HG03108 (cell line): ENCODE data around the gene HEXIM2.
A peak's percentile ranks its signal among the peaks of the same experiment; 100 is the strongest.
"Not testable (repeated sequence)": the region's sequence is repeated elsewhere in the genome, so short reads cannot be mapped to it uniquely, and the experiment has no call there.

Source experiments
- ATAC-seq: cut with Tn5 transposase; IDR thresholded peaks from one replicate; pipeline ENCODE4 v1.9.1; 2021; ENCODE audit warnings: moderate library complexity; ENCODE audit not compliant: unreplicated experiment

The HEXIM2 gene

GRCh38 chr17:45168991-45169752 lies 7.5 kb downstream of the HEXIM2 start:
- ATAC-seq, result no peak

- ATAC-seq, result no peak
These were observed 8.7 kb downstream of the HEXIM2 start for GRCh38 chr17:45170280-45170930.

DNA sequence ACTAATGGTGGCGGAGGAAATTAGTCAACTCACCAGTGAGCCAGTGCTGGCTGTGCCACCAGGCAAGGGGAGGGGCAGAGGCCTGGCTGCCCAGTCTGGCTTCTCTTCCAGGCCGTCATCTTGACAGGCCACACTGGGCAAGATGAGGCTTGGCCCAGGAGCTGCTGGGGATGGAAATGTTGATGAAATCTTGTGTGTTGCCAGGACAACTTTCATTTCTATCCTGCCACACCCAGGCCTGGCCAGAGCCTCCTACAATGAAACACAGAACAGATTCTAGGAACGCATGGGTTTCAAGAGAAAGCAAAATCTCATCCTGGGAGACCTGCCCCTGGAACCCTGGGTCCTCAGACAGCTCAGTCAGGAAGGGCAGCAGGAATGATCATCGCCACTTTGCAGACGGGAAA lies 9.3 kb downstream of the HEXIM2 start:
- ATAC-seq, result no peak

DNA sequence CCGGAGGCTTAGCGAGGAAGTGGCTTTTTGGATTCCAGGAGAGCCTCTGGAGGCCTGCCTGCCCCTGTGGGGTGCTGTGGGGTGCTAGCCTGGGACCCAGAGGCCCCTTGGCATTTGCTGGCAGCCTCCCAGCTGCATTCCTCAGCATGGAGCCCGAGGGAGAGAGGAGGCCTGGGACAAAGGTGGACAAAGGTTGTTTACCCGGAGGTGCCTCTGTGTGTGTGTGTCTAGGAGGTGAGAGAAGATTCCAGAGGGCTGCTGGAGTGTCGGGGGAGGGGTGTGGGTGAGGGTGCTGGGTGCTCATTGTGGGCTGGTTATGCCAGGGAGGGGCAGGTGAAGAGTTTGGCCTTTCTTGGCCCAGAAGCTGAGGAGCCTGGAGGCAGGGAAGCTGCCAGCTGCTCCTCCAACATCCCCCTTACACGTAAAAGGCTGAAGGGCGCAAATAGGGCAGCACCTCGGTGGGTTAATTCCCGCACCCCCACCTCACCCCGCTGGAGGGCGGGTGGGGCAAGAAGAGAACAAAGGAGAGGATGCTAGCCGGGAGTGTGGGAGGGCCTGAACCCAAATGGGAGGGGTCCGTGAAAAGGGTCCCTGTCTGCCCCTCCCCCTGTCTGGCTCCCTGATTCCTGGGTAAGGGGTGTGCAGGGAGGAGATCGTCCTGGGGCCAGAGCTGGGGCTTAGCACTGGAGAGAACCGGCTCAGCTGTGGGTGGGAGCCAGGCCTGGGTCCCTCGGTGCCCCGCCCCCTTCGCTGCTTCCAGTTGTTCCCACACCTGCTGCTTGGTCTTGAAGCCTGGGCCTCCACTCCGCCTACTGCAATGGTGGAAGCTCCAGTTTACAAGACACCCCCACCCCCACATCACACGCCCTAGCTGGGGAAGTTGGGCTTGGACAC lies 9.9 kb downstream of the HEXIM2 start:
- ATAC-seq, result no peak

DNA sequence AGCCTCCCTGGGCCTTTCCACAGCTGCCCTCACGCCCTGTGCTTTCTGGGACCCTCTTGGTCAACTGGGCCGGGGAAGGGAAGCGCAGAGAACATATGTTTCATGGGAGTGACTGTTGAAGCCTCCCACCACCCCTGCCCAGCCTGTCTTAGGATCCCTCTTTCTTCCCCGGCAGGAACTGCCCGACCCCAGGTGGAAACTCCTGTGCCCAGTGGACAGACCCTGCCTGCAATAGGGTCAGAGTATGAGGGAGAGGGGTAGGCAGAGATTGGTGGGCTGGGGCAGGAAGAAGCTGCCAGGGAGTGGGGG lies 10.5 kb downstream of the HEXIM2 start:
- ATAC-seq, result no peak

- no peak for ATAC-seq
These were observed 11.0 kb downstream of the HEXIM2 start for GRCh38 chr17:45172541-45173286.

GRCh38 chr17:45175759-45176115 lies 14.1 kb downstream of the HEXIM2 start:
- ATAC-seq, result no peak

- no peak for ATAC-seq
These were observed 15.9 kb downstream of the HEXIM2 start for GRCh38 chr17:45177563-45177962.

DNA sequence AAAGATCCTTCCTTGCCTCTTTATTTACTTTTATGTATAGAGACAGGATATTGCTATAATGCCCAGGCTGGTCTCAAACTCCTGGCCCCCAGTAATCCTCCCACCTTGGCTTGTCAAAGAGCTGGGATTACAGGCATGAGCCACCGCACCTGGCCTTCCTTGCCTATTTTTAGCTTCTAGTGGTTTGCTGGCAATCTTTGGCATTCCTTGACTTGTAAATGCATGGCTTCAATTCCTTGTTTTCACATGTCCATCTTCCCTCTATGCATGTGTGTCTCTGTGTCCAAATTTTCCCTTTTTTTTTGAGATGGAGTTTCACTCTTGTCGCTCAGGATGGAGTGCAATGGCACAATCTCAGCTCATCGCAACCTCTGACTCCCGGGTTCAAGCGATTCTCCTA lies 22.5 kb downstream of the HEXIM2 start:
- no peak for ATAC-seq

- no peak for ATAC-seq
These were observed 25.2 kb downstream of the HEXIM2 start for GRCh38 chr17:45186801-45187354.

- no peak for ATAC-seq
These were observed 27.3 kb downstream of the HEXIM2 start for GRCh38 chr17:45189009-45189408.

- ATAC-seq, result no peak
These were observed 29.0 kb downstream of the HEXIM2 start for GRCh38 chr17:45190503-45191255.

DNA sequence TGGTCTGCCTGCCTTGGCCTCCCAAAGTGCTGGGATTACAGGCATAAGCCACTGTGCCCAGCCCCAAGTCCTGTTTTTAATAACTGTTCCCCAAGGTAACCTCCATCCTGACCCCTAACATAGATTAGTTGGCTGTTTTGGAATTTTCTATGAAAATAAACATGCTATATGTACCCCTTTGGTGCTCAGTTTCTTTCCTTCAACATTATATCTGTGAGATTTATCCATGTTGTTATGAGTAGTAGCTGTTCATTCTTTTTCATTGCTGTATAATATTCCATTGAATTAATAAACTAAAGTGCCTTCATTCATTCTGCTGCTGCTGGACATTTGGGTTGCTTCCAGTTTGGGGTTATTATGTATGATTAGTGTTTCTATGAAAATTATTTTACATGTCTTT lies 33.7 kb downstream of the HEXIM2 start:
- no peak for ATAC-seq

- no peak for ATAC-seq
These were observed 35.4 kb downstream of the HEXIM2 start for GRCh38 chr17:45197108-45197507.

- ATAC-seq, result peak; percentile 85
These were observed 36.1 kb downstream of the HEXIM2 start for GRCh38 chr17:45197555-45198334.

GRCh38 chr17:45200701-45201100 lies 39.0 kb downstream of the HEXIM2 start:
- no peak for ATAC-seq

DNA sequence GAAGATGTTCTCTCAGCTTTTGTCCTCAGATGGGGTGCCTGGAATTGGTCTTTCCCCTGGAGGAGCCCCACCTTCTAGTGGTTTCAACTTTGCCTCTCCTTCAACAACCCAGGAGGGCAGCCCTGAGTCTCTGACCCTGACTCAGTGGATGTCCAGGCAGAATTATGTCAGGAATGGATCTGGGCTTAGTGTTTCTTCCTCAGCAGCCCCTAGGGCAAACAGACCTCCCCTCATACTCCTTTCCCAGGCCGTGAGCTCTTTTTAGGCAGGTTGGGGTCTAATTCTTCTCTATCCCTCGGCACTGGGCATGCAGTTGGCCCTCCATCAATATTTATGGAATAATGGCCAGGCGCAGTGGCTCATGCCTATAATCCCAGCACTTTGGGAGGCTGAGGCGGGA lies 39.8 kb downstream of the HEXIM2 start:
- no peak for ATAC-seq

GRCh38 chr17:45201880-45202279 lies 40.2 kb downstream of the HEXIM2 start:
- ATAC-seq, result not testable (repeated sequence)

GRCh38 chr17:45218895-45219661 lies 57.4 kb downstream of the HEXIM2 start:
- ATAC-seq, result no peak
